Measurements from ENCODE around the gene LMBR1.
"Not testable (repeated sequence)": the region's sequence is repeated elsewhere in the genome, so short reads cannot be mapped to it uniquely, and the experiment has no call there.

Gene LMBR1

DNA sequence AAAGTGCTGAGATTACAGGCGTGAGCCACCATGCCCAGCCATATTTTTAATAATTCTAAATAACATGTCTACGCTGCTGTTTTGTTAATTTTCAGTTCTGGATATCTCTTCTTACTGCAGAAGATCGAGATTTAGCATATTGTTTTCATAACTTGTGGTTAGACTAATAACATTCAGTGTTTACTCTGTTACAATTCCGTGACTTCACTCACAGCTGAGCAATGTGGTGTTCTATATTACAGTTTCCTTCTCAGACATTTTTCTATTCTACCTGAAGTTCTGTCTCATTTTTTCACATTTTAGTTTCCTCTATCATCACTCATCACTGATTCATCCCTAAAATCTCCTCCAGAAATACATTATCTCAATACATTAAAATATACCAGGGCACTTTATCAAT is 241.5 kb downstream of the LMBR1 start:
- no peak for DNase-seq
- intact Hi-C loops (cut with DNase I), result no loop called here

DNA sequence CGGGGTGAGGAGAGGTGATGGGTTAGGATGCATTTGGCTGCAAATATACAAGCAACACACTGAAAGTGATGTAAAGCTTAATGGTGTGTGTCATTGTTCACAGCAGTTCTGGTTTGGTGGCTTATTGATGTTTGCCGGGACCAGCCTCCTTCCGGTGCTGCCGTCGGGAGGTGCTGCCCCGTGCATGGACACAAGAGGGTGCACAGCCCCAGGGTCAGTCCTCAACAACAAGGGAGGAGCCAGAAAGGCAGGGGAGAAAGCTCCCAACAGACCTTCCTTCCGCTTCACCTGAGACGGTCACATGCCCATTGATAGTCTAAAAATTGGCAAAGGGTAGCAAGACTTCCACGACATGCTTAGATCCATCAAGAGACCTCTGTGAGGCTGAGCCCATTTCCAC is 242.9 kb downstream of the LMBR1 start:
- DNase-seq, result no peak

DNA sequence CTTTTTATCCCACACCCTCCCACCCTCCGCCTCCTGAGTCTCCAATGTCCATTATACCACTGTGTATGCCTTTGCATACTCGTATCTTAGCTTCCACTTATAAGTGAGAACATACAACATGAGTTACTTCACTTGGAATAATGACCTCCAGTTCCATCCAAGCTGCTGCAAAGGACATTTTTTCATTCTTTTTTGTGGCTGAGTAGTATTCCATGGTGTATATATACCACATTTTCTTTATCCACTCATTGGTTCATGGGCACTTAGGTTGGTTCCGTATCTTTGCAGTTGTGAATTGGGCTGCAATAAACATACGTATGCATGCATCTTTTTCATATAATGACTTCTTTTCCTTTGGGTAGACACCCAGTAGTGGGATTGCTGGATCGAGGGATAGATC is 245.7 kb downstream of the LMBR1 start:
- DNase-seq; intact Hi-C loops (cut with DNase I): not testable (repeated sequence)

More for the DNA sequence above, 242.9 kb downstream of the LMBR1 start:
- intact Hi-C loops (cut with DNase I), result no loop called here

DNA sequence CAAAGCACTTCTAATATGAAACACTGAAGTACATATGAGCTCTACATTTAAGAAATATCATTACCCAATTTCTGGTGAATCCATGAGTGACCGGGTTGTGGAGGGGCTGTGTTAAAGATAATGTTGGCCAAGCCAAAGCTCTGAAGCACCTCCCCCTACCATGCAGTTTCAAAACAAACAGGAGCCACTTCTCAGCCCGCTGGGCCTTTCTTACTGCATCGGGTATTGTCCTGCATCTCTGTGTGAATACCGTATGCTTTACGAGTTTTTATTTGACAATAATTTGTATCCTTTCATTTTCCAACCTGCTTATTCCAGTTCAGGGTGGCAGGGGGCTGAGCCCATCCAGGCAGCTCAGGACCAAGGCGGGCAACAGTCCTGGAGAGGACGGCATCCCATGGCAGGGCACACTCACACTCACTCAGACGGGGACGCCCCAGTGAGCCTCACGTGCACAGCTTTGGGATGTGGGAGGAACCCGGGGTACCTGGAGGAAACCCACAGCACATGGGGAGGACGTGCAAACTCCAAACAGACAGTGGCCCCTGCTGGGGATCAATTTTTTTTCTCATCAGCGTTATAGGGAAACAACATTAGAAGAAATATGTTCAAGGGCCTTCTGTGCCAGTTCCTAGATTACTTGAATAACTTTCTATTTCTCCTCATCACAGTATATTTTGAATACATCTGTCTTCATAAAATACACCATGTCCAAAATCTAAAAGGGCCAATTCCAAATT is 250.5 kb downstream of the LMBR1 start:
- intact Hi-C loops (cut with DNase I), result no loop called here
- no peak for DNase-seq

DNA sequence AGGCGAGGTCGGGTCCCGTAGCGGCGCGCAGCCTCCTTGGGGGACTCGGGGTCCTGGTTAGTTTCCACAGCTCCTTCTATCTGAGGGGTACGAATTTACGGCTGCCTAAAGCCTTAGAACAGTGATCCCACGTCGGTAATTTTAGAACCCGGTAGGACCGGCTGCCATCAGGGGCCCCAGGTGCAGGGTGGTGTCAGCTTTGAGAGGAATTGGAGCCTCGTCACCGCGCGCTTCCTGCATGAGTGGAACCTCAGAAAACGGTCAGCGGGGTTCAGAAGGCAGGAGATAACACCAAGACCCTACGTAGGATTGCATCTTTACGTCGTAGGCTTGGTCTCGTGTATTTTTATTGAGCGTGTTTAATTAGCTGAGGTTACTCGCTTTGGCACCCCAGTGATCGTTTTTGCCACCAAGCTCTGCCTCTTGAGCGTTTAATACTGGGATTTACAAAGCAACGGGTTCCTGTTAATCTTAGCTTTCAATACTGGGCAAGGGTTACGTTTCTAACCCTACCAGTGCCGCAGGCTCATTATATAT is 252.0 kb downstream of the LMBR1 start:
- peak in 22 of 42 donors; percentile 16 to 64 (median 46) for DNase-seq
- intact Hi-C loops (cut with DNase I), result no loop called here

DNA sequence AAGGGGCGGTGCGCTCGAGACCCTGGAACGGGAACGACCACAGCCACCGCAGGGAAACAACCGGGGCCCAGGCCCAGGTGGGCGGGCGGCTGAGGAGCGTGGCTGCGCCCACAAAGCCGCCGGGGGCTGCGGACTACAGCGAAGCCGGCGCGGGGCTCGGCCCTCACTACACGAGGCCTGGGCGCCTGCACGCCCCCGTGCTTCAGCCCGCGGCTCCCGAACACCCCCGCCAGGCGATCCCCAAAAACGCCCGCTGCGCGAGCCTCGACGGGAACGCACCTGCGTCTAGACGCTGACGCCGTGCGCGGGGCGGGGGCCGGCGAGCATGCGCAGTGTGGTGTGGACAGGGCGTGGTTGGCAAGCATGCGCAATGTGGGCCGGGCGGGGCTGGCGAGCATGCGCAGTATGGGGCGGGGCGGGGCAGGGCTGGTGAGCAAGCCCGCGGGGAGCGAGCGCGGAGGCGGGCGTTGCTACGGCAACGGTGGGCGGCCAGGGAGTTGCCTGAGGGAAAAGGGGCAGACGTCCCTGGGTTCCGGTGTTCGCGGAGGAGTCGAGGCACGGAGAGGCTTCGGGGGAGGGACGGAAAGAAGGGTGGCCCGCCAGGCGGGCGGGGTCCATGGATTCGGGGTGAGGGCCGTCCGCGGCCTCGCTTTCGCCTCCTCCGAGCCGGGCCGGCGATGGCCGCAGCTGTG is 252.6 kb downstream of the LMBR1 start, which contains the start of gene RNF32:
TSS of gene RNF32 (plus strand) at position 518 of the 692 bp plus-strand sequence. CDS start 3,104 bp downstream, outside the sequence.
- peak; percentile 79 to 97 (median 94) for DNase-seq
- intact Hi-C loops (cut with DNase I), result no loop called here

DNA sequence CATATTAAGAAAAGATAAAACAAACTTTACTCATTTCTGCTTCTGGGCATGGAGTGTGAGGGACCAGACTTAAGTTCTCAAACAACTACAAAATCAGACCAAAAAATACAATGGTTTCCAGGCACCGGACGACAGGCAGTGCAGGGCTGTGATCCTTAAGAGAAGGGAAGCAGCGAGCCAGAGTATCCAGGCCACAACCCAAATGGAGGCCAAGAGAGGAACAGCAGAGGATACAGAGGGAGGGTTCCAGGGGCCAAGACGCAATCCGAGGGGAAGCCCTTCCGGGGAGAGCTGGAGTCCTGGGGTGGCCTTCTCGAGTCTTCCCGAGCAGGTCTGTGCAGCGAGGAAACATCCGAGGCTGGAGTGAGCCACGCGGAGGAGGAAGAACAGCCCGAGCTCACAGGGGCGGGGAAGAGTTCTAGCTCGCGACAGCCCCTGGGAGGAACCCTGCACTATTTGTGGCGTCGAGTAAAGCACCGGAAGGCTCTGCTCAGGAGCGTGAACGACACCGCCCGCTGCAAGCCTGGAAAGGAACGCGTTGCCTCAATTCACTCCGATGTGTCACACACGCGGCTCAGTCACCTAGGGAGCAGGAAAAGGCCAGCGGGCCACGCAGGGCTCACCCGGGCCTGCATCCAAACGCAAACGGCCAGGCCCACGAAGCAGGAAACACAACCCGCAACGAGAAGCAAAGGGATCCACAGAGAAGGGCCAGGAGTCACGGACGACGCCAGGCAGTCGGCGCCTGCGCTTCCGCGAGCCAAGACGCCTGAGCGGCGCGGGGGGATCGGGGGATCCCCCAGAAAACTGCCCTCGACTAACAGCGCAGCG is 253.3 kb downstream of the LMBR1 start:
- intact Hi-C loops (cut with DNase I), result no loop called here
- peak in 16 of 42 donors; percentile 5 to 65 (median 38) for DNase-seq

DNA sequence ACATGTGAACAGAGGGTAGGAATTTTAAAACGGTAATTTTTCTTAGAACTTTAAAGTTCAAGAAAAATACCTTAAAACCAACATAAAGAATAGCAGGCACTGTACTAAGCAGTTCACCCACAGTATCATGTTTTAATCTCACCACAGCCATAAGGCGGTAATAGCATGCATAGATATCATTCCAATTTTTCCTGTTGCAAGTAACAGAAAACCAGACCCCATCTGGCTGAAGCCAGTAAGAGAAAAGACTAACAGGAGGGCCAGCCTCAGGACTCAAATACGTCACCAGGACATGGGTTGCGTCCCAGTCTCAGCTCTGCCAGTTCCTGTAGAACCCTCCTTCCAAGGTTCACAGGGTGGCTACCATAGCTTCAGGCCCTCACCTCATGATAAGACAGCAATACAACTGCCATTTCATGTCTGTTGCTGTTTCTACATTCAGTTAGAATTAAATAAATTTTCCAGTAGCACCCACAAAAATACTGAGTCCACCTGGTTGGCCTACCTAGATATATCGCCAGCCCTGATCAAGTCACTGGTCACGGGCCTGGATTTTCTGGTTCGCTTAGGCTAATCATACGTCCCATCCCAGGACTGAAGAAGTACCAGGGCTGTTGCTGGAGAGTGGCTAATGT is 254.4 kb downstream of the LMBR1 start:
- DNase-seq, result no peak
- intact Hi-C loops (cut with DNase I), result no loop called here

DNA sequence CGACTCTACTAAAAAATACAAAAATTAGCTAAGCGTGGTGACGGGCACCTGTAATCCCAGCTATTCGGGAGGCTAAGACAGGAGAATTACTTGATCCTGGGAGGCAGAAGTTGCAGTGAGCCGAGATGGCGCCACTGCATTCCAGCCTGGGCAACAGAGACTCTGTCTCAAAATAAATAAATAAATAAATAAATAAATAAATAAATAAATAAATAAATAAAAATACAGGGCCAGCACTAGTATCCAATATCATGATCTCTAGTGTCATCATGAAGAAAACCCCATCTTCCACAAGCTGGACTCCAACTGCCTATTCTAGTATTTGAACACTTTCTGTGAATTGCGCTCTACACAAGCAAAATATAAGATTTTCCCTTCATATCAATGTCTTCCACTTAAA is 255.9 kb downstream of the LMBR1 start:
- intact Hi-C loops (cut with DNase I); DNase-seq: not testable (repeated sequence)

DNA sequence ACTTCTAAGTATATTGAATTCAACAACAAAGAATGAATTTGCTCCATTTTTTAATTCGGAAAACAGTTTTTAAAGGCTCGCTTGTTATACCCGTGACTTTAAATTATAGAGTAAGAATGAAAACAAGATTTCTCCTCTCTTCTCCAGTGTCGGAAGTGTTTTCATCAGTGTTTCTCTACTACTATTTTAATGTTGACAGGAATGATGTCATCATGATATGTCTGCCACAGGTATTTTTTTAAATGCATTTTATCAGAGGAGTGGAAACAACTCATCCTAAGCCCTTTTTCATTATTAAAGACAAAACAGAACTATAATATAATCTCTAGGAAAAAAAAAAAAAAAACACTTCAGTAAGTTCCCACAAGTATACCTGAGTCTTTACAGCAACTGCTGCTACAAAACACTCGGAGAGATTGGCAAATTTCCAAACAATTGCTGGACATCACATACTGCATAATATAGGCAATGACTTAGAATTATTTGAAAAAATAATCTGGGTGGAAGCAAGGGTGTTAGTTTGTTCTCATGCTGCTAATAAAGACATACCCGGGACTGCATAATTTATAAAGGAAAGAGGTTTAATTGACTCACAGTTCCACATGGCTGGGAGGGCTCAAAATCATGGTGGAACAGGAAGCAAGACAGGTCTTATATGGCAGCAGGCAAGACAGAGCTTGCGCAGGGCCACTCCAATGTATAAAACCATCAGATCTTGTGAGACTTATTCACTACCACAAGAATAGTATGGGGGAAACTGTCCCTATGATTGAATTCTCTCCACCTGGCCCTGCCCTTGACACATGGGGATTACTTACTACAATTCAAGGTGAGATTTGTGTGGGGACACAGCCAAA is 257.2 kb downstream of the LMBR1 start:
- intact Hi-C loops (cut with DNase I), result no loop called here
- no peak for DNase-seq

DNA sequence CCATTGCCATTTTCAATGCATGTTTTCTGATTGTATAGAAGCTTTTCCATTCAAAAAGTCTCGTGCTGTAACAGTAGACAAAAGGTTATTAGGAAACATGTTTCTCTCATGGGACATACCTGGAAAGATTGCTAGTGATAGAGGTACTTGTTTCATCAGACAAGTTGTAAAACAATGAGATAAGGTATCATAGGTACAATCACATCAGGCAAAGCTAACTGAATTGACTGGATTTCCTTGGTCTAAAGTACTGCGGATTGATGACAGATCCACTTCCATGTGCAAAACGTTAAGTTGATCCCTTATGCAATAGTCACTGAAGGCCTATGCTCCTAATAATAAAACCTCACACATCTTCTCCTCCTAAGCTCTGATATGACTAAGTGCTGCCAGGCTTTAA is 258.9 kb downstream of the LMBR1 start:
- no peak for DNase-seq
- intact Hi-C loops (cut with DNase I), result no loop called here

DNA sequence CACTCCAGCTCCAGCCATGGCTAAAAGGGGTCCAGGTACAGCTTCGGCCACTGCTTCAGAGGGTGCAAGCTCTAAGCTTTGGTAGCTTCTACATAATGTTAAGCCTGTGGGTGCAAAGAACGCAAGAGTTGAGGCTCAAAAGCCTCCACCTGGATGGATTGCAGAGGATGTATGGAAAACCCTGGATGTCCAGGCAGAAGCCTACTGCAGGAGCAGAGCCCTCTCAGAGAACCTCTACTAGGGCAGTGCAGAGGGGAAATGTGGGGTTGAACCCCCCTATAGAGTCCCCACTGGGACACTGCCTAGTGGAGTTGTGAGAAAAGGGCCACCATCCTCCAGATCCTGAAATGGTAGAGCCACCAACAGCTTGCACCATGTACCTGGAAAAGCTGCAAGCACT is 263.1 kb downstream of the LMBR1 start:
- no peak for DNase-seq
- intact Hi-C loops (cut with DNase I), result no loop called here

DNA sequence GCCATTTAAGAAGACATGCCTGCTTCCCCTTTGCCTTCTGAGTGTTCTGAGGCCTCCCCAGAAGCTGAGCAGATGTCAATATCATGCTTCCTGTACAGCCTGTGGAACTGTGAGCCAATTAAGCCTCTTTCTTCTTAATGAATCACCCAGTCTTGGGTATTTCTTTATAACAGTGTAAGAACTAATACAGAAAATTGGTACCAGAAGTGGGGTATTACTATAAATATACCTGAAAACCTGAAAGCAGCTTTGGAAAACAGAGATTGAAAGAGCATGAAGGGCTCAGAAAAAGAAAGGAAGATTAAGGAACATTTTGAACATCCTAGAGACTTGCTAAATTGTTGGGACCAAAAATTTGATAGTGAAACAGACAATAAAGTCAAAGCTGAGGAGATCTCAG is 264.4 kb downstream of the LMBR1 start:
- intact Hi-C loops (cut with DNase I), result no loop called here
- no peak for DNase-seq
